ENCODE measurements around the gene SEMA3G. TPM values are rescaled to one million over a fixed set of nuclear protein-coding genes. Genes with fewer than 3 reads are reported as not detected.

The SEMA3G gene
- total RNA-seq, 4 donors from 2014 or later: 0.34 to 9.8 (median 3.4) TPM

- WGBS, 2 donors: 26 to 45% methylated on average over 4 of the region's 4 CpGs
- Histone ChIP-seq H3K27ac (peak overlapping the region; percentile 88 to 100 (median 94)), H3K27me3 (no peaks in the 10 kb centered on the region), H3K4me1 (peaks cover 19 to 82% (median 47%) of the 10 kb centered on the region in 3 donors), H3K9me3 (no peaks in the 10 kb centered on the region), H3K4me3 (peak overlapping the region in 2 of 4 donors; percentile 20 to 31), H3K36me3 (peaks cover 31 to 76% (median 58%) of the 10 kb centered on the region in 3 donors)
- DNase-seq: no peak
- intact Hi-C loops (cut with DNase I): no loop called here
- TF ChIP-seq POLR2A (IDR thresholded peaks at IDR 0.05) (no peak), CTCF (IDR thresholded peaks at IDR 0.05) (no peak)
These were observed 39.2 kb downstream of the SEMA3G start for GRCh38 chr3:52405601-52406110.

- DNase-seq: no peak
- no peaks in the 10 kb centered on the region for H3K27me3 ChIP-seq
- H3K27ac ChIP-seq: peak overlapping the region; percentile 49 to 100 (median 94)
- WGBS, 2 donors: 20 to 57% methylated on average over 1 to 5 of the region's 6 CpGs
- no peak overlapping the region for H3K4me3 ChIP-seq
- TF ChIP-seq CTCF (IDR thresholded peaks at IDR 0.05): no peak
- intact Hi-C loops (cut with DNase I): no loop called here
- peaks cover 31 to 82% (median 63%) of the 10 kb centered on the region in 3 donors for H3K36me3 ChIP-seq
- H3K4me1 ChIP-seq: peaks cover 19 to 85% (median 47%) of the 10 kb centered on the region in 3 donors
- H3K9me3 ChIP-seq: no peaks in the 10 kb centered on the region
These were observed 39.8 kb downstream of the SEMA3G start for GRCh38 chr3:52405066-52405465.

- Histone ChIP-seq H3K4me1 (peaks cover 19 to 90% (median 47%) of the 10 kb centered on the region in 3 donors), H3K9me3 (no peaks in the 10 kb centered on the region), H3K27ac (peak overlapping the region; percentile 49 to 100 (median 94)), H3K4me3 (no peak overlapping the region), H3K27me3 (no peaks in the 10 kb centered on the region), H3K36me3 (peaks cover 31 to 89% (median 63%) of the 10 kb centered on the region in 3 donors)
- DNase-seq: no peak
- intact Hi-C loops (cut with DNase I): no loop called here
- TF ChIP-seq CTCF (IDR thresholded peaks at IDR 0.05) (no peak), POLR2A (IDR thresholded peaks at IDR 0.05) (no peak)
- WGBS, 2 donors: 38 to 44% methylated on average over 4 to 8 of the region's 10 CpGs
These were observed 40.5 kb downstream of the SEMA3G start for GRCh38 chr3:52404391-52404790.

- peaks cover 31 to 92% (median 63%) of the 10 kb centered on the region in 3 donors for H3K36me3 ChIP-seq
- peaks cover 15 to 86% (median 44%) of the 10 kb centered on the region in 3 donors for H3K4me1 ChIP-seq
- peak overlapping the region in 2 of 4 donors; percentile 88 to 100 for H3K27ac ChIP-seq
- H3K27me3 ChIP-seq: no peaks in the 10 kb centered on the region
- WGBS, 2 donors: 68 to 100% methylated on average over 1 to 3 of the region's 3 CpGs
- TF ChIP-seq POLR2A (IDR thresholded peaks at IDR 0.05): no peak
- no peak for TF ChIP-seq CTCF (IDR thresholded peaks at IDR 0.05)
- no peak overlapping the region for H3K4me3 ChIP-seq
- DNase-seq: no peak
- intact Hi-C loops (cut with DNase I): no loop called here
- H3K9me3 ChIP-seq: no peaks in the 10 kb centered on the region
These were observed 40.9 kb downstream of the SEMA3G start for GRCh38 chr3:52403955-52404354.

- Histone ChIP-seq H3K4me3 (no peak overlapping the region), H3K4me1 (peaks cover 9 to 80% (median 38%) of the 10 kb centered on the region in 3 donors), H3K27me3 (no peaks in the 10 kb centered on the region), H3K9me3 (no peaks in the 10 kb centered on the region), H3K27ac (peak overlapping the region in 1 of 4 donors; percentile 48), H3K36me3 (peaks cover 31 to 97% (median 63%) of the 10 kb centered on the region in 3 donors)
- DNase-seq: no peak
- intact Hi-C loops (cut with DNase I): no loop called here
- TF ChIP-seq POLR2A (IDR thresholded peaks at IDR 0.05) (no peak), CTCF (IDR thresholded peaks at IDR 0.05) (no peak)
- WGBS, 2 donors: 92 to 93% methylated on average over 11 to 14 of the region's 19 CpGs
These were observed 41.5 kb downstream of the SEMA3G start for GRCh38 chr3:52403271-52403841.
